Germinal center (tissue), 1 donor: ENCODE measurements around the gene PDZD2.
"Not testable (repeated sequence)": the region's sequence is repeated elsewhere in the genome, so short reads cannot be mapped to it uniquely, and the experiment has no call there.

ENCODE experiments used
- DNase-seq: peaks from one replicate; pipeline ENCODE4 v3.0.0; 2012; ENCODE audit warnings: mixed read lengths, low spot score

PDZD2 gene

DNA sequence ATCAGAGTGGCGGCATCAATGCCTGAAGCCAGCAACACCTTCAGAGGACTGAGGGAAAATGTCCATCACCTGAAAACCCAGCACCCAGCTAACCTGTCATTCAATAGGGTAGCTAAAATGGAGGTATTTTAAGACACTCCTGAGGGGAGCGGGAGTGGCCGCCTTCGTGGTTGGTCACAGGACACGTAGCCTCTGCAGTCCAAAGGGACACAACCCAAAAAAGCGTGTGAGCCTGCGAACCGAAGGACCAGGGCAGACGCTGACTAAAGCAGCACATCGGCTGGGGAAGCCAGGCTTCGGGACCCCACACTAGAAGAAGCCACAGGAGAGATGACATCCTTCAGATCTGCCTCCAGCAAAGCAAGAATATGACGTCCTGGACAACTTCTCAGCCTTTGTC, 464.6 kb downstream of the PDZD2 start:
- DNase-seq = no peak

DNA sequence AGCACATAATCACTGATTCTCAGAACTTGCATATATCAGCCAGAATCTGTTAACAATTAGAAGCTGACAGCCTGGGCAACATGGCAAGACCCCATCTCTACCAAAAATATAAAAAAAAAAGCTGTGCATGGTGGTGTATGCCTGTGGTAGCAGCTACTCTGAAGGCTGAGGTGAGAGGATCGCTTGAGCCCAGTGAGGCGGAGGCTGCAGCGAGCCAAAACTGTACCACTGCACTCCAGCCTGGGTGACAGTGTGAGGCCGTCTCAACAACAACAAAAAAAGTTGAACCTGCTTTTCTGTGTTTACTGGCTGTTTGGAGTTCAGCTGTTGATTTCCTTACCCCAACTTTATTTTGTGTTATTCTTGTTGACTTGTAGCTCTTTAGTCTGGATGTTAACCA, 468.4 kb downstream of the PDZD2 start:
- DNase-seq = no peak

- no peak for DNase-seq
These were observed 469.2 kb downstream of the PDZD2 start for GRCh38 chr5:32108167-32108566.

GRCh38 chr5:32109236-32109635, 470.3 kb downstream of the PDZD2 start:
- no peak for DNase-seq

DNA sequence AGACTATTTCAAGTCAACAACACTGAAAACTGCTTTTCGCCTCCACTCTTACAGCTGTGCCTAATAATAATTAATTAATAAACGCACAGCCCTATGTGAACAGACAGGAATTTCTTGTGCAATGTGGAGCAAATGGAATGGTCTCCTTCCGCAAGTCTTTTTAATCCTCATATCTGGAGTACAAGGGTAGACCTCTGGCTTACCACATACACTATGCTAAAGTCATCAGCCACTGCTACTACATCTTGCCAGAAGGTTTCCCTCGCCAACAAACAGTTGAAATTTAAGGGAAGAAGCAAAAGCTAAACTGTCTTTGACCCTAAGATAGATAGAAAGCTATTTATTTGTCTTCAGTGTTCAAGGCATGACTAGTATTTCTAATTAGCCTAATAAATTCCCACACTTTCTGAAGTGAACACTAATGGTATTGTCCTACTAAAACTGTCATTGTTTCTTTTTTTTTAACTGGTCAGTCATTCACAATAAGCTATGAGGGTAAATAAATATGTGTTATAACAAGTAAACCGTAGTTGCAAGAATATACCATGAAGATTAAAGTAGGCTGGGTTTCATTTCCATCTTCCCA, 471.3 kb downstream of the PDZD2 start:
- DNase-seq = no peak

- no peak for DNase-seq
These were observed 477.1 kb downstream of the PDZD2 start for GRCh38 chr5:32115985-32116384.

DNA sequence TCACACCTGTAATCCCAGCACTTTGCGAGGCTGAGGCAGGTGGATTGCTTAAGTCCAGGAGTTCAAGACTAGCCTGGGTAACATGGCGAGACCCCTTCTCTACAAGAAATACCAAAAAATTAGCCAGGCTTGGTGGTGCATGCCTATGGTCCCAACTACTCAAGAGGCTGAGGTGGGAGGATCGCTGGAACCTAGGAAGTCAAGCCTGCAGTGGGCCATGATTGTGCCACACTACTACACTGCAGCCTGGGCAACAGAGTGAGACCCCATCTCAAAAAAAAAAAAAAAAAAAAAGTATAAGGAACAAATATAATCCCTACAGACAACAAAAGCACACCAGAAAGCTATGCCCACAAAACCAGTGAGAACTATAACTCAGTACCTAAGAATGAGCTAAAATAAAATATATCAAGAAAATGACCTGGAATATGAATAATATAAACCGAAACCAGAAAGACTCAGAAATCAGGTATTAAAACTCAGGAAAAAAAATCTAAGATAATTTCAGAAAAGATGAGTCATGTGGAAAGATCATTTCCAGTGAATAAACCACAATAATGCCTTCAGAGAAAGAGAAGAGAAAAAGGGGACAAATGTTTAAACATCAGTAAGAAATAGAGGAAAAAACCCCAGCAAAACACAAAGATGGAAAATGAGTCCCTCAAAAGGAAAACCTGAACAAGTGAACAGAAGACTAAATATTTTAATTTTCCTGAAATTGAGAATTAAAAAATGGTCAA, 477.8 kb downstream of the PDZD2 start:
- no peak for DNase-seq

- DNase-seq = not testable (repeated sequence)
These were observed 480.0 kb downstream of the PDZD2 start for GRCh38 chr5:32118922-32119321.

- no peak for DNase-seq
These were observed 484.3 kb downstream of the PDZD2 start for GRCh38 chr5:32123058-32123805.

- no peak for DNase-seq
These were observed 485.2 kb downstream of the PDZD2 start for GRCh38 chr5:32123889-32124676.

GRCh38 chr5:32126691-32127090, 487.8 kb downstream of the PDZD2 start:
- no peak for DNase-seq

GRCh38 chr5:32127711-32128110, 488.8 kb downstream of the PDZD2 start:
- DNase-seq = no peak

DNA sequence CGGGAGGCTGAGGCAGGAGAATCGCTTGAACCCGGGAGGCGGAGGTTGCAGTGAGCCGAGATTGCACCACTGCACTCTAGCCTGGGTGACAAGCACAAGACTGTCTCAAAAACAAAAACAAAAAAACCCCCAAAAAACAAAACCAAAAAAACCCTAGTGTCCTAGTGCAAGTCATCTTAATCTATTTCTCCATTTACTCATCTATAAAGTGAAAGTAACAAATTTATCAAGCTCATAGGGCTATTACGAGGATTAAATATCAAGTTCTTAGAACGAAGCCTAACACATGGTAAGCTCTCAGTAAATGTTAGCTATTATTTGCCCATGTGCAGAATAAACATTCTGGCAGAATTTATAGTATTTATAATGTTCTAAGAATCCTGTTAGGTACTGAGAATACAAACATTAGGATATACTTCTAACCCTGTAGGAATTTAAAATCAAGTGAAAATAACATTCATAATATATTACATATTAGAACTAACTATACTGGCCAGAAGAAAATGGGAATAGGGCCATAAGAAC, 490.2 kb downstream of the PDZD2 start:
- no peak for DNase-seq

GRCh38 chr5:32130865-32131264, 491.9 kb downstream of the PDZD2 start:
- no peak for DNase-seq

- no peak for DNase-seq
These were observed 492.7 kb downstream of the PDZD2 start for GRCh38 chr5:32131604-32132003.

DNA sequence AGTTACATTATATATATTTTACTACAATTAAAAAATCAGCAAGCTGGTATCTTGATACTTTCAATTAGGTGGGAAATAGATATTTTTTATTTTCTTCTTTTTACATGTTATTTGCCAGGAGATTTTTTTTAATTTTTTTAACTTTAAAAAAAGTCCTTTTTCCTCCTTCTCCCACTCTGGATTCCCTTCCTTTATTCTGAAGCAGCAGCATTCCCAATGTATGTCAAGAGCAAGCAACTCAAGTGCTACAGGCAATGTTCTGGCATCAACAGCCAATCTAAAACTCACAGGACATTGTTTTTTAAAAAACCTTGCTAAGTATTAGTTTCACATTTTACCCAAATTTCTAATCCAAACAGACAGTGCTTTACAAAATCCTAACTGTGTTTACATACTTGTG, 493.8 kb downstream of the PDZD2 start:
- DNase-seq = no peak

- DNase-seq = no peak
These were observed 496.2 kb downstream of the PDZD2 start for GRCh38 chr5:32135086-32135485.

- no peak for DNase-seq
These were observed 497.4 kb downstream of the PDZD2 start for GRCh38 chr5:32136342-32136741.

DNA sequence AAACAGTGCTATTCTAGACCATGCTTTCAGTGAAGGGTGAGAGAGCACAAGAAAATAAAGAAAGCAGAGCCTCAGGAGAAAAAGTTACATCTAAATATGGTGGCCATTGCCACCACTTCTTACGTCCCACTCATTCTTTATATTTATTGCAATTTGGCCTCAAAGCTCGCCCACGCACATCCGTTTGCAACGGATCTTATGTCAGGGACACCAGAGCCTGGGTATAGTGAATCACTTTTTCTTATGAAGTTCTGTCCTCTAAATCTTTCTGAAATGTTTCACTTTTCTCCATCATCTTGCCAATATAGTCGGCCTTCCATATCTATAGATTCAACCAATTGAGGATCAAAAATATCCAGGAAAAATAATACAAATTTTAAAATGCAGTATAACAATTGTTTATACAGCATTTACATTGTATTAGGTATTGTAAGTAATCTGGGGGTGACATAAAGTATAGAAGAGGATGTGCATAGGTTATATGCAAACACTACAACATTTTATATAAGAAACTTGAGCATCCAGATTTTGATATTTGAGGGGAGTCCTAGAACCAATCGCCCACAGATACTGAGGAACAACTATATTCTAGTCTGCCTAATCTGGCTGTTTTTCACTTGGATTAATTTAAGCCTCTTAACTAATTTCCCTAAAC, 500.0 kb downstream of the PDZD2 start:
- DNase-seq = no peak

DNA sequence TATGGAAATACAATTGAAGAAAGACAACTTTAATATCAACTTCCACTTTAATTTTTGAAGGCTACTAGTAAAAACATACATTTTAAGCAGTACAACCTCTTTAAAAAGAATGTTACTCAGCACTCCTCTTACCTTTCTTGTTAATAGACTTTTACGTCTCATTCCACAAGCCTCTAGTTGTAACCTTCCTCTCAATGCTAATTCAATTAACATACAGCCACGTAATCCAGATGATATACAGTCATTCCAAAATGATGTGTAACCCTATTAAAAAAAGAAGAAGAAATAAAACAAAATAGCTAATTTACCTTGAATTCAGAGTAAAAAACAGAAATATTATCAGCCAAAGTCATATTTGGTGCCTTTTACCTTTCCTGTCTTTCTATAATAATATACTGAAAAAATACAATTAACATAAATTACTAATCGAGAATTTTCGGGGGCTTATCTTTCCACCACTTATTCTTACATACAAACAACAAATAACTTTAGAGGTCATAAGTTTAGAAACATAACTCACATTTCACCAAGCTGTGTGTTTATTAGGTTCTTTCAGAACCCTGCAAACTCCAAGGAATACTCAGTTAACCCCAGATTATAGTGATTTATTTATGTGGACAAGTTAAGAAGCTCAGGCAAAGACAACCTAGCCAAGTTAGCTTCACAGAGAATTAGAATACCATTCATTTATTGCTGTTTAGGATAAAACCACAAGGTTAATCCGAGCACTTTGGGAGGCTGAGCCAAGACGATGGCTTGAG, 504.9 kb downstream of the PDZD2 start:
- DNase-seq = no peak
